Measurements from ENCODE around the gene GDPD5.

GDPD5 gene

GRCh38 chr11:75461151-75461550 lies 64.6 kb downstream of the GDPD5 start:
- Histone ChIP-seq H3K4me1 (ENCODE audit: insufficient read depth, low read length) (peaks cover 25% of the 10 kb centered on the region), H3K36me3 (ENCODE audit: insufficient read depth, low read length) (no peaks in the 10 kb centered on the region; the same call in 1 of the 2 replicates), H3K9ac (ENCODE audit: low read depth, low read length) (no peak overlapping the region), H3K9me3 (ENCODE audit: control insufficient read depth, insufficient read depth, low read length) (no peaks in the 10 kb centered on the region)

- no peak overlapping the region for H3K9ac ChIP-seq (ENCODE audit: low read depth, low read length)
- peaks cover 6% of the 10 kb centered on the region; the same call in 1 of the 2 replicates for H3K36me3 ChIP-seq (ENCODE audit: insufficient read depth, low read length)
- H3K4me1 ChIP-seq (ENCODE audit: insufficient read depth, low read length) = peaks cover 3% of the 10 kb centered on the region
- H3K9me3 ChIP-seq (ENCODE audit: control insufficient read depth, insufficient read depth, low read length) = no peaks in the 10 kb centered on the region
Observed at GRCh38 chr11:75456596-75457183, 69.1 kb downstream of the GDPD5 start.

- Histone ChIP-seq H3K36me3 (ENCODE audit: insufficient read depth, low read length) (peaks cover 6% of the 10 kb centered on the region; the same call in 1 of the 2 replicates), H3K4me1 (ENCODE audit: insufficient read depth, low read length) (no peaks in the 10 kb centered on the region), H3K9ac (ENCODE audit: low read depth, low read length) (no peak overlapping the region), H3K9me3 (ENCODE audit: control insufficient read depth, insufficient read depth, low read length) (no peaks in the 10 kb centered on the region)
Observed at GRCh38 chr11:75454987-75455386, 70.8 kb downstream of the GDPD5 start.

GRCh38 chr11:75453916-75454655 lies 71.7 kb downstream of the GDPD5 start:
- Histone ChIP-seq H3K36me3 (ENCODE audit: insufficient read depth, low read length) (peaks cover 6% of the 10 kb centered on the region; the same call in 1 of the 2 replicates), H3K4me1 (ENCODE audit: insufficient read depth, low read length) (no peaks in the 10 kb centered on the region), H3K9me3 (ENCODE audit: control insufficient read depth, insufficient read depth, low read length) (no peaks in the 10 kb centered on the region), H3K9ac (ENCODE audit: low read depth, low read length) (no peak overlapping the region)

GRCh38 chr11:75450826-75451821 lies 74.6 kb downstream of the GDPD5 start:
- no peaks in the 10 kb centered on the region for H3K4me1 ChIP-seq (ENCODE audit: insufficient read depth, low read length)

GRCh38 chr11:75450236-75450635 lies 75.5 kb downstream of the GDPD5 start:
- Histone ChIP-seq H3K9ac (ENCODE audit: low read depth, low read length) (no peak overlapping the region), H3K9me3 (ENCODE audit: control insufficient read depth, insufficient read depth, low read length) (no peaks in the 10 kb centered on the region), H3K4me1 (ENCODE audit: insufficient read depth, low read length) (no peaks in the 10 kb centered on the region), H3K36me3 (ENCODE audit: insufficient read depth, low read length) (peaks cover 6% of the 10 kb centered on the region; the same call in 1 of the 2 replicates)

More at GRCh38 chr11:75450826-75451821, 74.6 kb downstream of the GDPD5 start:
- Histone ChIP-seq H3K9ac (ENCODE audit: low read depth, low read length) (no peak overlapping the region), H3K36me3 (ENCODE audit: insufficient read depth, low read length) (peaks cover 6% of the 10 kb centered on the region; the same call in 1 of the 2 replicates), H3K9me3 (ENCODE audit: control insufficient read depth, insufficient read depth, low read length) (no peaks in the 10 kb centered on the region)

GRCh38 chr11:75449776-75450175 lies 76.0 kb downstream of the GDPD5 start:
- Histone ChIP-seq H3K4me1 (ENCODE audit: insufficient read depth, low read length) (no peaks in the 10 kb centered on the region), H3K36me3 (ENCODE audit: insufficient read depth, low read length) (peaks cover 6% of the 10 kb centered on the region; the same call in 1 of the 2 replicates), H3K9me3 (ENCODE audit: control insufficient read depth, insufficient read depth, low read length) (no peaks in the 10 kb centered on the region), H3K9ac (ENCODE audit: low read depth, low read length) (no peak overlapping the region)

GRCh38 chr11:75449271-75449670 lies 76.5 kb downstream of the GDPD5 start:
- H3K4me1 ChIP-seq (ENCODE audit: insufficient read depth, low read length) = no peaks in the 10 kb centered on the region
- peaks cover 6% of the 10 kb centered on the region; the same call in 1 of the 2 replicates for H3K36me3 ChIP-seq (ENCODE audit: insufficient read depth, low read length)
- H3K9ac ChIP-seq (ENCODE audit: low read depth, low read length) = no peak overlapping the region
- no peaks in the 10 kb centered on the region for H3K9me3 ChIP-seq (ENCODE audit: control insufficient read depth, insufficient read depth, low read length)

GRCh38 chr11:75447415-75447814 lies 78.3 kb downstream of the GDPD5 start:
- Histone ChIP-seq H3K9ac (ENCODE audit: low read depth, low read length) (no peak overlapping the region), H3K36me3 (ENCODE audit: insufficient read depth, low read length) (peaks cover 3% of the 10 kb centered on the region; the same call in 1 of the 2 replicates), H3K9me3 (ENCODE audit: control insufficient read depth, insufficient read depth, low read length) (no peaks in the 10 kb centered on the region), H3K4me1 (ENCODE audit: insufficient read depth, low read length) (no peaks in the 10 kb centered on the region)

- H3K36me3 ChIP-seq (ENCODE audit: insufficient read depth, low read length) = no peaks in the 10 kb centered on the region
- no peak overlapping the region for H3K9ac ChIP-seq (ENCODE audit: low read depth, low read length)
- H3K4me1 ChIP-seq (ENCODE audit: insufficient read depth, low read length) = no peaks in the 10 kb centered on the region
- H3K9me3 ChIP-seq (ENCODE audit: control insufficient read depth, insufficient read depth, low read length) = no peaks in the 10 kb centered on the region
Observed at GRCh38 chr11:75445315-75445953, 80.3 kb downstream of the GDPD5 start.

GRCh38 chr11:75443043-75443442 lies 82.7 kb downstream of the GDPD5 start:
- H3K36me3 ChIP-seq (ENCODE audit: insufficient read depth, low read length) = no peaks in the 10 kb centered on the region
- H3K9me3 ChIP-seq (ENCODE audit: control insufficient read depth, insufficient read depth, low read length) = no peaks in the 10 kb centered on the region
- no peaks in the 10 kb centered on the region for H3K4me1 ChIP-seq (ENCODE audit: insufficient read depth, low read length)
- H3K9ac ChIP-seq (ENCODE audit: low read depth, low read length) = no peak overlapping the region

GRCh38 chr11:75442161-75442885 lies 83.4 kb downstream of the GDPD5 start:
- Histone ChIP-seq H3K9me3 (ENCODE audit: control insufficient read depth, insufficient read depth, low read length) (no peaks in the 10 kb centered on the region), H3K9ac (ENCODE audit: low read depth, low read length) (no peak overlapping the region), H3K4me1 (ENCODE audit: insufficient read depth, low read length) (no peaks in the 10 kb centered on the region), H3K36me3 (ENCODE audit: insufficient read depth, low read length) (no peaks in the 10 kb centered on the region)

- Histone ChIP-seq H3K9ac (ENCODE audit: low read depth, low read length) (no peak overlapping the region), H3K36me3 (ENCODE audit: insufficient read depth, low read length) (no peaks in the 10 kb centered on the region), H3K9me3 (ENCODE audit: control insufficient read depth, insufficient read depth, low read length) (no peaks in the 10 kb centered on the region), H3K4me1 (ENCODE audit: insufficient read depth, low read length) (no peaks in the 10 kb centered on the region)
Observed at GRCh38 chr11:75441804-75442132, 84.0 kb downstream of the GDPD5 start.
